Mucosa of descending colon (tissue), 3 donors: ENCODE results near the gene SOBP. TPM values are rescaled to one million over a fixed set of nuclear protein-coding genes. Genes with fewer than 3 reads are reported as not detected.

Source experiments
- ATAC-seq: fragments of 200-7000 bp; cut with Tn5 transposase; one replicate; pipeline ENCODE4 v1.9.1; 2020; ENCODE audit warnings: mild to moderate bottlenecking, moderate library complexity
- DNase-seq, 3 donors: peaks; one replicate each; pipeline ENCODE4 v3.0.0-alpha.2; 2020
- H3K36me3 ChIP-seq: fragments of 200-600 bp; one replicate; pipeline ENCODE4 v1.8.0; 2021; ENCODE audit warnings: low read depth, mild to moderate bottlenecking
- H3K4me1 ChIP-seq: fragments of 200-600 bp; one replicate; pipeline ENCODE4 v1.8.0; 2021; ENCODE audit warnings: low read depth, mild to moderate bottlenecking
- H3K4me3 ChIP-seq: fragments of 200-600 bp; one replicate; pipeline ENCODE4 v1.8.0; 2021; ENCODE audit warnings: mild to moderate bottlenecking
- H3K9me3 ChIP-seq: fragments of 200-600 bp; one replicate; pipeline ENCODE4 v1.8.0; 2021; ENCODE audit warnings: mild to moderate bottlenecking
- CTCF ChIP-seq: fragments of 200-600 bp; IDR thresholded peaks from one replicate; pipeline ENCODE4 v1.8.0; 2022; ENCODE audit warnings: antibody characterized with exemption, mild to moderate bottlenecking
- intact Hi-C, 2 donors: fragments of 100-400 bp; cut with DNase I in 1 of 2; cut with micrococcal nuclease in 1 of 2; formaldehyde crosslinking; loops; one replicate each; pipeline versions ENCODE4 v1.11.0 to v1.11.1; 2022; cut with DNase I, micrococcal nuclease
- total RNA-seq, 3 donors: library from RNA; stranded (reverse); fragmentation: NEBNext Ultra II Directional in 2 of 3; extraction: Animal tissue kit (Norgen Biotek cat#: 25700) in 2 of 3; gene quantifications; one replicate each; pipeline versions ENCODE4 v1.2.1 to v1.2.4, GENCODE V29; 2021 to 2023
- donor health status: DM: no; HTN: no; CAD: no; lungs with moderate emphysema.
- donor health status: DM: no; HTN: no; CAD: no.
- donor health status: DM: no; HTN: yes; CAD: no.

SOBP gene
- total RNA-seq, 3 donors from 2014 or later, result 1.2 to 31.5 (median 2.5) TPM

GRCh38 chr6:107633680-107634323 is 143.9 kb downstream of the SOBP start:
- intact Hi-C loops, result no loop called here
- H3K36me3 ChIP-seq, result no peaks in the 10 kb centered on the region
- no peaks in the 10 kb centered on the region for H3K9me3 ChIP-seq
- ATAC-seq (no peak), DNase-seq (no peak)
- no peaks in the 10 kb centered on the region for H3K4me1 ChIP-seq
- no peak overlapping the region for H3K4me3 ChIP-seq
- TF ChIP-seq CTCF, result no peak

- Histone ChIP-seq H3K4me3 (no peak overlapping the region), H3K36me3 (no peaks in the 10 kb centered on the region), H3K9me3 (no peaks in the 10 kb centered on the region), H3K4me1 (no peaks in the 10 kb centered on the region)
- ATAC-seq (no peak), DNase-seq (no peak)
- no peak for TF ChIP-seq CTCF
- intact Hi-C loops, result no loop called here
Measured at GRCh38 chr6:107634324-107635056, 144.6 kb downstream of the SOBP start.

GRCh38 chr6:107635057-107635515 is 145.2 kb downstream of the SOBP start:
- no peak for TF ChIP-seq CTCF
- no peak for DNase-seq
- intact Hi-C loops, result no loop called here
- ATAC-seq, result no peak
- H3K4me1 ChIP-seq, result no peaks in the 10 kb centered on the region
- H3K36me3 ChIP-seq, result no peaks in the 10 kb centered on the region
- no peak overlapping the region for H3K4me3 ChIP-seq
- H3K9me3 ChIP-seq, result no peaks in the 10 kb centered on the region

GRCh38 chr6:107636486-107636885 is 146.6 kb downstream of the SOBP start:
- Histone ChIP-seq H3K4me3 (no peak overlapping the region), H3K4me1 (no peaks in the 10 kb centered on the region), H3K9me3 (no peaks in the 10 kb centered on the region), H3K36me3 (no peaks in the 10 kb centered on the region)
- no peak for DNase-seq
- no peak for ATAC-seq
- intact Hi-C loops, result no loop called here
- no peak for TF ChIP-seq CTCF

GRCh38 chr6:107637316-107638315 is 147.7 kb downstream of the SOBP start:
- no peak for TF ChIP-seq CTCF
- Histone ChIP-seq H3K4me3 (no peak overlapping the region), H3K36me3 (no peaks in the 10 kb centered on the region), H3K9me3 (no peaks in the 10 kb centered on the region), H3K4me1 (no peaks in the 10 kb centered on the region)
- DNase-seq (no peak), ATAC-seq (no peak)
- intact Hi-C loops, result no loop called here
